ENCODE measurements around the gene KLHL10. TPM values are rescaled to one million over a fixed set of nuclear protein-coding genes. Genes with fewer than 3 reads are reported as not detected.
A peak's percentile ranks its signal among the peaks of the same experiment; 100 is the strongest.

Gene KLHL10
- total and polyA plus RNA-seq, 10 donors: 0.03 to 2.1 (median 0.20) TPM; not detected in 5

- 94 to 98% (median 96%) methylated on average over 7 of the region's 7 CpGs for WGBS, 5 donors
- Histone ChIP-seq H3K27me3 (replicated peaks in 1 of 7) (no peaks in the 10 kb centered on the region), H3K27ac (no peak overlapping the region), H3K4me3 (no peak overlapping the region), H3K36me3 (peaks cover 3 to 100% (median 92%) of the 10 kb centered on the region in 6 donors), H3K4me1 (peaks cover 0 to 15% (median 0%) of the 10 kb centered on the region in 6 donors), H3K9me3 (no peaks in the 10 kb centered on the region)
- intact Hi-C loops (cut with DNase I; ENCODE audit: low total_unique reads): no loop called here
- no peak for DNase-seq
- TF ChIP-seq POLR2A (IDR thresholded peaks at IDR 0.05) (no peak), POLR2AphosphoS5 (IDR thresholded peaks at IDR 0.05) (no peak)
- TF ChIP-seq, protein P1, sequence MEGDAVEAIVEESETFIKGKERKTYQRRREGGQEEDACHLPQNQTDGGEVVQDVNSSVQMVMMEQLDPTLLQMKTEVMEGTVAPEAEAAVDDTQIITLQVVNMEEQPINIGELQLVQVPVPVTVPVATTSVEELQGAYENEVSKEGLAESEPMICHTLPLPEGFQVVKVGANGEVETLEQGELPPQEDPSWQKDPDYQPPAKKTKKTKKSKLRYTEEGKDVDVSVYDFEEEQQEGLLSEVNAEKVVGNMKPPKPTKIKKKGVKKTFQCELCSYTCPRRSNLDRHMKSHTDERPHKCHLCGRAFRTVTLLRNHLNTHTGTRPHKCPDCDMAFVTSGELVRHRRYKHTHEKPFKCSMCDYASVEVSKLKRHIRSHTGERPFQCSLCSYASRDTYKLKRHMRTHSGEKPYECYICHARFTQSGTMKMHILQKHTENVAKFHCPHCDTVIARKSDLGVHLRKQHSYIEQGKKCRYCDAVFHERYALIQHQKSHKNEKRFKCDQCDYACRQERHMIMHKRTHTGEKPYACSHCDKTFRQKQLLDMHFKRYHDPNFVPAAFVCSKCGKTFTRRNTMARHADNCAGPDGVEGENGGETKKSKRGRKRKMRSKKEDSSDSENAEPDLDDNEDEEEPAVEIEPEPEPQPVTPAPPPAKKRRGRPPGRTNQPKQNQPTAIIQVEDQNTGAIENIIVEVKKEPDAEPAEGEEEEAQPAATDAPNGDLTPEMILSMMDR (IDR thresholded peaks at IDR 0.05 in 8 of 11, conservative IDR thresholded peaks at IDR 0.05 in 3 of 11): no peak
Measured at GRCh38 chr17:41891135-41892020, 53.8 kb downstream of the KLHL10 start.

DNA sequence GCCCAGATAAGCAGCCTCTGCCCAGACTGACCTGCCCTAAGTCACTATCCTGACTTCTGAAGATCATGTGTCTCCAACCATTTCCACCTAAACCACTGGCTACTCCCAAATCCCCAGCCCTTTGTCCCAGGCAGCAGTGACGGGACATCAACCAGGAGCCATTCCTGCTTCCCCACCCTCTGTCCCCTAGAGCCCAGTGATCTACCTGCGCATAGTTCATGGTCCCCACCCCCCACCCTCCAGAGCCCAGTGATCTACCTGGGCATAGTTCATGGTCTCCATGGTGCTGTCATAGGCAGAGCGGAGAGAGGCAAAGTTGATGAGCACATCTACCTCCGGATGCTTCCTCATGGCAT, 54.4 kb downstream of the KLHL10 start:
- WGBS, 5 donors: 94 to 100% (median 96%) methylated on average over 4 of the region's 4 CpGs

DNA sequence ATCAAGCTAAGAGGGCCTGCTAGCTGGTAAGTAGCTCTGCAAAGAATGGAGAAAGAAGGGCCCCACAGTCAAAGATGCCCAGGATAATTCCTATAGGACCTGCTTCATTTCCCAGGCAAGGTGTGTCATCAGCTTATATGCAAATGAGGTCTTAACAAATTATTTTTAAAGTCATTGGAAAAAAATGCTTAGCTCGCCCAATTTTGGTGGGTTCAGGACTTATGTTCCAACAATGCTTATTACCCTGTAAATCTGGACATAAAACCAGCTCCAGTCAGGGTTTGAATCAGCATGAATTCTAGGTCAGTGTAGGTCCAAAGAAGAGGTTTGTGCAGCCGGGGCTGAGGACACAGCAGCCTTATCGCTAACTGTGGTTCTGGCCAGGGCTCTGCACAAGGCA, 55.8 kb downstream of the KLHL10 start:
- no peak for DNase-seq
- Histone ChIP-seq H3K27me3 (replicated peaks in 1 of 7) (no peaks in the 10 kb centered on the region), H3K4me1 (peaks cover 0 to 19% (median 0%) of the 10 kb centered on the region in 6 donors), H3K4me3 (no peak overlapping the region), H3K9me3 (no peaks in the 10 kb centered on the region), H3K36me3 (peaks cover 3 to 100% (median 92%) of the 10 kb centered on the region in 6 donors), H3K27ac (no peak overlapping the region)
- 73 to 96% (median 92%) methylated on average over 3 of the region's 3 CpGs for WGBS, 5 donors
- intact Hi-C loops (cut with DNase I; ENCODE audit: low total_unique reads): no loop called here
- no peak for TF ChIP-seq POLR2A (IDR thresholded peaks at IDR 0.05)
- TF ChIP-seq, protein P1 (IDR thresholded peaks at IDR 0.05 in 8 of 11, conservative IDR thresholded peaks at IDR 0.05 in 3 of 11): no peak
- TF ChIP-seq POLR2AphosphoS5 (IDR thresholded peaks at IDR 0.05): no peak

More for the DNA sequence above, 54.4 kb downstream of the KLHL10 start:
- Histone ChIP-seq H3K9me3 (no peaks in the 10 kb centered on the region), H3K4me1 (peaks cover 0 to 15% (median 0%) of the 10 kb centered on the region in 6 donors), H3K36me3 (peaks cover 3 to 100% (median 92%) of the 10 kb centered on the region in 6 donors), H3K27ac (no peak overlapping the region), H3K4me3 (no peak overlapping the region), H3K27me3 (replicated peaks in 1 of 7) (no peaks in the 10 kb centered on the region)
- no peak for DNase-seq
- intact Hi-C loops (cut with DNase I; ENCODE audit: low total_unique reads): no loop called here
- TF ChIP-seq, protein P1 (IDR thresholded peaks at IDR 0.05 in 8 of 11, conservative IDR thresholded peaks at IDR 0.05 in 3 of 11): no peak
- TF ChIP-seq POLR2A (IDR thresholded peaks at IDR 0.05): no peak
- TF ChIP-seq POLR2AphosphoS5 (IDR thresholded peaks at IDR 0.05): no peak

DNA sequence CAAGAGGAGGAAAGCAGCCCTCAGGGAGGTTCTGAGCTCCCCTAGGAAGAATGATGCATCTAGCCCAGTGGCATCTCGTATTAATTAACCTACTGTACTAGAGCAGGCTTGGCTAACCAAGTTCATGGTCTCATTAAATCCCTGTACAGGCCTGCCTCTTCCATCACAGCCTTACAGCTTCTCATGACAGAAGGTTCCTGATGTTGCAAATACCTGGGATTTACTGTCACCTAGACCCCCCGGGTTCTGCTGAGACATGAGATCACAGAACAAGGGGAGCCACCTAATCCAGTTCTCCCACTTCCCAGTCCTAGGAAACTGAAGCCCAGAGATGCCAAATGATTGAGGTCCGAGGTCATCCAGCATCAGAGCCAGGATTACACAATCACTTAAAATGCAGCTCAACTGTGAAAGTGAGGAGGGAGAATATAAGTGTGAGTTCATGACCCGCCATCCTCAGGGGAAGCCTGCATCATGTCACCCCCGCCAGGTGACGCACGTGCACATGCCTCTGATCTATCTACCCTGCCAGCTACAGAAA, 57.2 kb downstream of the KLHL10 start:
- WGBS, 5 donors: 56 to 84% (median 67%) methylated on average over 6 to 7 of the region's 7 CpGs
- H3K36me3 ChIP-seq: peaks cover 3 to 100% (median 94%) of the 10 kb centered on the region in 6 donors

More for the DNA sequence above, 57.2 kb downstream of the KLHL10 start:
- Histone ChIP-seq H3K27ac (peak overlapping the region in 1 of 8 donors; percentile 13), H3K4me1 (peaks cover 0 to 19% (median 0%) of the 10 kb centered on the region in 6 donors), H3K9me3 (no peaks in the 10 kb centered on the region), H3K27me3 (replicated peaks in 1 of 7) (no peaks in the 10 kb centered on the region), H3K4me3 (no peak overlapping the region)
- intact Hi-C loops (cut with DNase I; ENCODE audit: low total_unique reads): no loop called here
- no peak for DNase-seq
- TF ChIP-seq POLR2A (IDR thresholded peaks at IDR 0.05) (no peak), POLR2AphosphoS5 (IDR thresholded peaks at IDR 0.05) (peak in 2 of 3 donors; percentile 7 to 35)
